ENCODE measurements around the gene NUBP2.

Gene NUBP2

Small RNAs within 50 kb of the gene (small RNA-seq; reads per million reads assigned to genes)
- gene MIR3177 (ENCODE audit: insufficient read depth) = 83.2 reads per million, percentile 96 among the genes with 10 or more reads in this experiment
